HepG2 (cell line): Measurements from ENCODE around the gene BRAT1. TPM values are rescaled to one million over a fixed set of nuclear protein-coding genes. Genes with fewer than 3 reads are reported as not detected.

ENCODE experiments used
- ATAC-seq: fragments of 200-7000 bp; cut with Tn5 transposase; 3 replicates; pipeline ENCODE4 v1.9.1; 2020; ENCODE audit warnings: mild to moderate bottlenecking, moderate library complexity
- BruUV-seq: library from RNA; stranded (reverse); fragments of 400-500 nt; replicated peaks from 2 replicates; lab custom pipeline; 2021; lab: Mats Ljungman, UMichigan
- CTCF ChIA-PET: fragments of 300-600 bp; formaldehyde crosslinking; extraction: SDS; loops from one replicate; lab custom pipeline; 2021; ENCODE audit warnings: low total read pairs, inconsistent platforms, low intra/inter-chr PET ratio; lab: Yijun Ruan, JAX
- POLR2A ChIA-PET: fragments of 350-600 bp; sonication (Branson Sonifier 250); formaldehyde crosslinking; loops from one replicate; lab custom pipeline; 2020; ENCODE audit warnings: antibody characterized with exemption, inconsistent platforms; lab: Yijun Ruan, JAX
- DNase-seq: peaks from one replicate; pipeline ENCODE4 v3.0.0-alpha.2; 2015; ENCODE audit warnings: low spot score
- FAIRE-seq: peaks from 3 replicates; lab custom pipeline; 2011; peaks lifted over from hg19 to GRCh38; lab: Jason Lieb, UNC
- H2AFZ ChIP-seq: one replicate; pipeline ENCODE4 v1.6.1; 2011; ENCODE audit warnings: low read length, inconsistent platforms
- H3K27ac ChIP-seq: fragments of 300-600 bp; 3 replicates; pipeline ENCODE4 v1.8.0; 2011; ENCODE audit warnings: mixed run types, mild to moderate bottlenecking, mixed read lengths, low read length, inconsistent platforms; ENCODE audit not compliant: insufficient read depth; ENCODE audit errors: extremely low read length
- H3K27me3 ChIP-seq, 2 experiments: fragments of 200-600 bp in 1 of 2; 2 replicates in 1 of 2; 3 replicates in 1 of 2; pipeline versions ENCODE4 v1.6.0 to v1.8.0; 2011; ENCODE audit warnings: low read length in 2 of 2, mild to moderate bottlenecking in 2 of 2, moderate library complexity in 2 of 2, inconsistent platforms in 1 of 2; ENCODE audit not compliant: insufficient read depth in 2 of 2, control insufficient read depth in 1 of 2
- H3K36me3 ChIP-seq, 2 experiments: fragments of 200-600 bp in 1 of 2; replicated peaks in 1 of 2; 2 replicates in 1 of 2; 3 replicates in 1 of 2; pipeline versions ENCODE4 v1.5.1 to v1.8.0; 2011; ENCODE audit warnings: low read length in 2 of 2, inconsistent platforms in 1 of 2; ENCODE audit not compliant: insufficient read depth in 2 of 2, control insufficient read depth in 1 of 2
- H3K4me1 ChIP-seq: 2 replicates; pipeline ENCODE4 v1.5.1; 2012; ENCODE audit warnings: low read length, inconsistent platforms; ENCODE audit not compliant: insufficient read depth
- H3K4me2 ChIP-seq: 2 replicates; pipeline ENCODE4 v1.6.0; 2011; ENCODE audit warnings: low read depth, low read length, inconsistent platforms
- H3K4me3 ChIP-seq, 3 experiments: fragments of 200-600 bp in 1 of 3; sonication (generic), shearing (Covaris generic) in 1 of 3; replicated peaks in 1 of 3; 2 replicates each; pipeline ENCODE4 v1.5.1; 2011 to 2016; ENCODE audit warnings: low read length in 3 of 3, inconsistent platforms in 2 of 3, low read depth in 2 of 3, mild to moderate bottlenecking in 2 of 3, control low read depth in 1 of 3, mixed read lengths in 1 of 3; ENCODE audit not compliant: insufficient read depth in 1 of 3
- H3K79me2 ChIP-seq: one replicate; pipeline ENCODE4 v1.6.1; 2011; ENCODE audit warnings: low read length, inconsistent platforms; ENCODE audit not compliant: insufficient read depth
- H3K9ac ChIP-seq: 2 replicates; pipeline ENCODE4 v1.6.0; 2011; ENCODE audit warnings: mild to moderate bottlenecking, low read depth, low read length, inconsistent platforms; ENCODE audit not compliant: insufficient read depth
- H3K9me3 ChIP-seq: 2 replicates; pipeline ENCODE4 v1.5.1; 2012; ENCODE audit warnings: mild to moderate bottlenecking, low read length
- H4K20me1 ChIP-seq: 2 replicates; pipeline ENCODE4 v1.6.0; 2011; ENCODE audit warnings: inconsistent platforms, mild to moderate bottlenecking, low read length, moderate library complexity; ENCODE audit not compliant: insufficient read depth
- HOXA5 ChIP-seq: sonication (generic); formaldehyde crosslinking; IDR thresholded peaks from 2 replicates; pipeline ENCODE4 v1.4.0; 2020; ENCODE audit warnings: missing genetic modification reagents
- MAFK ChIP-seq, 2 experiments: IDR thresholded peaks in 1 of 2; conservative IDR thresholded peaks in 1 of 2; 2 replicates each; pipeline ENCODE4 v1.6.1; 2011; ENCODE audit warnings: improper control_type of control experiment in 2 of 2, low read length in 2 of 2
- NFATC3 ChIP-seq: sonication (generic); formaldehyde crosslinking; IDR thresholded peaks from 2 replicates; pipeline ENCODE4 v1.5.1; 2020; ENCODE audit warnings: mild to moderate bottlenecking, missing genetic modification reagents
- NFE2 ChIP-seq: sonication (generic); formaldehyde crosslinking; IDR thresholded peaks from 2 replicates; pipeline ENCODE4 v1.4.0; 2020; ENCODE audit warnings: missing genetic modification reagents
- PLRG1 ChIP-seq: fragments of 450-650 bp; conservative IDR thresholded peaks from 2 replicates; pipeline ENCODE4 v1.6.1; 2016
- RBM22 ChIP-seq: fragments of 200-400 bp; formaldehyde crosslinking; optimal IDR thresholded peaks from 2 replicates; pipeline ENCODE3; 2017; ENCODE audit warnings: mild to moderate bottlenecking, low read length, moderate library complexity
- SNAPC2 ChIP-seq: sonication (generic); formaldehyde crosslinking; IDR thresholded peaks from 2 replicates; pipeline ENCODE4 v1.8.1; 2022; ENCODE audit warnings: mild to moderate bottlenecking, missing genetic modification reagents
- TARDBP ChIP-seq: sonication (generic); formaldehyde crosslinking; IDR thresholded peaks from 2 replicates; pipeline ENCODE4 v1.8.0; 2022; ENCODE audit warnings: mild to moderate bottlenecking, missing genetic modification reagents
- ZFYVE20 ChIP-seq: sonication (generic); formaldehyde crosslinking; IDR thresholded peaks from 2 replicates; pipeline ENCODE4 v1.8.0; 2023; ENCODE audit warnings: low read depth, mild to moderate bottlenecking, moderate library complexity, missing genetic modification reagents, borderline replicate concordance
- ZNF12 ChIP-seq: sonication (generic); formaldehyde crosslinking; IDR thresholded peaks from 2 replicates; pipeline ENCODE4 v1.5.0; 2020; ENCODE audit warnings: missing genetic modification reagents
- ZNF264 ChIP-seq: sonication (generic); formaldehyde crosslinking; IDR thresholded peaks from 2 replicates; pipeline ENCODE4 v1.4.0; 2020; ENCODE audit warnings: missing genetic modification reagents
- ZNF335 ChIP-seq: sonication (generic); formaldehyde crosslinking; IDR thresholded peaks from 2 replicates; pipeline ENCODE4 v1.4.0; 2020; ENCODE audit warnings: missing genetic modification reagents
- ZNF33A ChIP-seq: sonication (generic); formaldehyde crosslinking; IDR thresholded peaks from 2 replicates; pipeline ENCODE4 v1.5.1; 2020; ENCODE audit warnings: missing genetic modification reagents, mild to moderate bottlenecking, moderate library complexity, borderline replicate concordance
- ZNF550 ChIP-seq: sonication (generic); formaldehyde crosslinking; IDR thresholded peaks from 2 replicates; pipeline ENCODE4 v1.4.0; 2020; ENCODE audit warnings: mild to moderate bottlenecking, missing genetic modification reagents, borderline replicate concordance
- ZNF556 ChIP-seq: sonication (generic); formaldehyde crosslinking; IDR thresholded peaks from 2 replicates; pipeline ENCODE4 v1.4.0; 2020; ENCODE audit warnings: mild to moderate bottlenecking, missing genetic modification reagents, borderline replicate concordance
- ZNF691 ChIP-seq: sonication (generic); formaldehyde crosslinking; IDR thresholded peaks from 2 replicates; pipeline ENCODE4 v1.4.0; 2020; ENCODE audit warnings: missing genetic modification reagents, low read depth, mild to moderate bottlenecking, borderline replicate concordance
- whole genome bisulfite sequencing: methylation state at CpG from one replicate; pipeline ENCODE4 v1.1.6; 2017; ENCODE audit warnings: low lambda C conversion rate; 5-methylcytosine and 5-hydroxymethylcytosine counted together
- in situ Hi-C: cut with HindIII; loops from 2 replicates; pipeline ENCODE4 v1.10.0; 2017; ENCODE audit warnings: low pct_unique_long_range_greater_than_20kb; ENCODE audit not compliant: extremely low pct_ligation_motif_present
- intact Hi-C: fragments of 100-400 bp; cut with micrococcal nuclease; formaldehyde crosslinking; loops from one replicate; pipeline ENCODE4 v1.10.0; 2022; ENCODE audit not compliant: unreplicated experiment
- polyA plus RNA-seq, 8 experiments: library from polyadenylated mRNA; depleted of rRNA in 3 of 8; stranded (reverse) in 7 of 8; unstranded in 1 of 8; fragments of >200 nt; fragmentation: Illumina TruSeq in 4 of 8; extraction: Trizol in 4 of 8; gene quantifications; 2 replicates each; pipeline versions ENCODE4 v1.2.1 to v1.2.3, GENCODE V29; 2011 to 2016; ENCODE audit warnings: low read depth in 4 of 8, missing spikeins in 1 of 8, mixed read lengths in 1 of 8; ENCODE audit not compliant: insufficient read depth in 1 of 8
- total RNA-seq, 5 experiments: library from RNA; depleted of rRNA; stranded (reverse); fragments of >200 nt; fragmentation: Illumina TruSeq; extraction: Trizol; gene quantifications; 2 replicates each; pipeline ENCODE4 v1.2.3, GENCODE V29; 2016; ENCODE audit warnings: low read depth in 1 of 5

Gene BRAT1
- total and polyA plus RNA-seq, 2 of the 13 experiments (the other 11 are each of a cell fraction or from before 2014, with no cell fraction given), result 10.2 to 20.3 TPM

- TF ChIP-seq SNAPC2 (CRISPR knock-in tag), result no peak
- TF ChIP-seq, all 625 proteins: peak for 0
- FAIRE-seq (no peak), ATAC-seq (no peak), DNase-seq (no peak)
- no peaks in the 10 kb centered on the region for H3K4me1 ChIP-seq
- 38% methylated on average over 10 of the region's 27 CpGs for WGBS
- no peak overlapping the region for H3K9ac ChIP-seq
- H3K36me3 ChIP-seq, result no peaks in the 10 kb centered on the region
- intact Hi-C loops (no loop called here), in situ Hi-C loops (no loop called here)
- ChIA-PET CTCF (no interaction called here), POLR2A (interaction anchor here (0.6 kb wide), 1 partner anchor 9 kb away, joined by 3 read pairs; no protein-coding TSS in a partner anchor)
- H3K79me2 ChIP-seq, result no peaks in the 10 kb centered on the region
- no peak overlapping the region for H2AFZ ChIP-seq
- H3K9me3 ChIP-seq, result no peaks in the 10 kb centered on the region
- no peaks in the 10 kb centered on the region for H4K20me1 ChIP-seq
- H3K27ac ChIP-seq, result no peak overlapping the region
- peaks cover 12 to 84% of the 10 kb centered on the region in 2 experiments; a peak in 4 of 5 replicates for H3K27me3 ChIP-seq
- BruUV-seq, result no TSS peak
- no peak overlapping the region for H3K4me3 ChIP-seq
- H3K4me2 ChIP-seq, result no peak overlapping the region
Observed at GRCh38 chr7:2499719-2500430, 55.4 kb downstream of the BRAT1 start.

GRCh38 chr7:2499181-2499580, 56.1 kb downstream of the BRAT1 start:
- in situ Hi-C loops, result no loop called here
- BruUV-seq, result no TSS peak

More at GRCh38 chr7:2499181-2499580, 56.1 kb downstream of the BRAT1 start:
- Histone ChIP-seq H3K4me2 (no peak overlapping the region), H3K27me3 (peaks cover 18 to 82% of the 10 kb centered on the region in 2 experiments), H2AFZ (no peak overlapping the region), H3K4me1 (no peaks in the 10 kb centered on the region), H3K4me3 (no peak overlapping the region), H4K20me1 (no peaks in the 10 kb centered on the region), H3K36me3 (no peaks in the 10 kb centered on the region), H3K79me2 (no peaks in the 10 kb centered on the region), H3K9ac (no peak overlapping the region), H3K27ac (no peak overlapping the region), H3K9me3 (no peaks in the 10 kb centered on the region)
- TF ChIP-seq ZNF556, result no peak
- no peak for TF ChIP-seq TARDBP (CRISPR knock-in tag)
- no peak for TF ChIP-seq NFATC3 (CRISPR knock-in tag)
- no peak for TF ChIP-seq ZNF33A (CRISPR knock-in tag)
- TF ChIP-seq ZNF12 (CRISPR knock-in tag), result no peak
- TF ChIP-seq ZNF691 (CRISPR knock-in tag), result no peak
- no peak for TF ChIP-seq ZNF264
- TF ChIP-seq PLRG1, result no peak
- TF ChIP-seq ZNF550 (CRISPR knock-in tag), result no peak
- no peak for TF ChIP-seq ZFYVE20 (CRISPR knock-in tag)
- no peak for TF ChIP-seq RBM22
- TF ChIP-seq NFE2 (CRISPR knock-in tag), result no peak
- TF ChIP-seq ZNF335 (CRISPR knock-in tag), result no peak
- no peak for TF ChIP-seq HOXA5
- TF ChIP-seq MAFK (conservative IDR thresholded peaks at IDR 0.05 in 1 of 2, IDR thresholded peaks at IDR 0.05 in 1 of 2; ENCODE audit: low read length in 2 of 2), result no peak
- WGBS, result 30% methylated on average over 7 of the region's 7 CpGs
- no peak for FAIRE-seq
- POLR2A ChIA-PET, result no interaction called here
- CTCF ChIA-PET, result no interaction called here
- intact Hi-C loops, result no loop called here
- no peak for DNase-seq
- ATAC-seq, result no peak
